SHP77 (cell line): ENCODE data around the gene RTP3.

Experiments used
- DNase-seq, 2 experiments: peaks; one replicate each; lab custom pipeline; 2025; lab: John Stamatoyannopoulos, UW

The RTP3 gene

DNA sequence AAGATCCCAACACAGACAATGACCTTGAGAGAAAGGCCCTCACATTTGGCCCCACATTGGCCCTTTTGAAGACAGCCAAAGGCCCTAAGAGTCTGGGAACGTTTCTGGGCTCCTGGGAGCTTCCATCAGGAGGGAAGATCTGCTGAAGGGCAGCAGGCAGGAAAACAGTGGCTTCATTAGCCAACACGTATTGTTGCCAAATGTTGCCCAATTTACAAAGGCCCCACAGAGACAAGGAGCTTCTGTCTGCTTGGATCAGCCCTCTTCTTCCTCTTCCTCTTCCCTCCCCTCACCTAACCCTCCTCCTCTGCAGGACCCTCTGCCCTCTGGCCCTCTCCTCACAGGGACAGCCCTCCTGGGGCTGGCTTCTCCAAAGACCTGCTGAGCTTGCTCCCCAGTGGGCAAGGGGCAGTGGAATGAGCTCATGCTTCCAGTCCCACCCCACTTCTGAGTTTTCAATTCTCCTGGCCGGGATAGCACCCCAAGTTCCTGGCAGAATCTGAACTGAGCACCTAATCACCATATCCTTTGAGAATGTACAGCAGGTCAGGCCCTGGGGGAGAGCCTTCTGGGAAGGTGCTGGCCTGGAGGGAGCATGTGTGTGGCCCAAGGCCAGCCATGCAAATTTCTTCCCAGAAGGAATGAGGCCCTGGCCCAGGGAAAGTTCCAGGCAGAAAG is 28.0 kb upstream of the RTP3 start:
- DNase-seq, result no peak

DNA sequence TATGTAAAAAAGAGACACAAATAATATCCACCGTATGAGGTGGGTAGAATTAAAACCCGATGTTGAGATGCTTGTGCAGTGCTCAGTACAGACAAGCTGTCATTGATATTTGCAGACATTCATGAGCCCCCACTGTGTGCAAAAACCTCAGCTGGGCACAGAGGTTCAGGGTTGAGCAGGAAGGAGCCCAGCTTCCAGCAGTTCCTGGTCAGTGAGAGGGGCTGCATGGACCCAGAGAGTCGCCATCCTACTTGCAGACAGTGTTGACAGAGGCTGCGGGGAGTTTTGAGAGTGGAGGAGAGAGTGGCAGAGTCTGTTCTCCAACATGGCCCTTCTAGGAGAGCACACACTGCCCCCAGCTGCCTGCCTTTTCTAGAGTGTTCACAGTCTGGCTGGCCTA is 26.9 kb upstream of the RTP3 start:
- no peak for DNase-seq

DNA sequence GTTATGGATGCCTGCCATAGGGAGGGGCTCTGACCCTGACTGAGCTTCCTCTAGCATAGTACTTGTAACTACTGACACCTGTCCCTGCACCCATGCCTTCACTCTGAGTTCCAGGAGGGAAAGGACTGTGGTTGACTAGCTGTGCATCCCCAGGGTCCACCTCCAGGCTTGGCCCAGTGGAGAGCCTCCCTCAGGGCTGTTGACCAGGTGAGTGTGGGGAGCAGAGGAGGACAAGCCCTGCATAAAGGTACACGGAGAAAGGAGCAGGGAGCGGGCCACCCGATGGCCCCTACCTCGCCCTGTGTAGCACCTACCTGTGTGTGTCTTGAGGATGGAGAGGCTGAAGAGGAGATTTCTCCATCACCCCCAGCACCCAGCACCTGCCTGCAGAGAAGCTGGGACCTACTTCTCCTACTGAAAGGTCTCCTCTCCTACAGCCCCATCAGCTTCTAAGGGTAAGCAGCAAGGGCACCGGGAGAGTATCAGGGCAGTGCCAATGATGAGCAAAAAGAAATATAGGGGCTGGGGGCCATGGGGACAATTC is 26.3 kb upstream of the RTP3 start:
- DNase-seq, result no peak

DNA sequence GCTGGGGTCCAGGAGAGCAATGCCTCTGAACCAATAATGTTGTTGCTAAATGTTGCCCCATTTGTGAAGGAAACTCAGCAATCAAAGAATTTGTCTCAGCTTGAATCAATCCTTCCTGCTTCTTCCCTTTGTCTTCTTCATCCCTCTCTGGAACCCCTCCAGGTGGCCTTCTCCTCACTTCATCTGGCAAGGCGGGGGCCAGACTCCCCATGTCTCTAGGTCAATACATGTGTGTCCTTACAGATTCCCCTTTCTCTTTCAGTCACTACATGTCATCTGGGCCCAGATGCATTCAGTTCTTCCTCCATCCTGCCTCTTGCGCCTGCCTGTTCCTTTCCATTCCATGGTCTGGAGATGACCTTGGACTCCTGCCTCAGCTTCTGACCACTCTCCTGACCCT is 25.0 kb upstream of the RTP3 start:
- DNase-seq, result no peak

DNA sequence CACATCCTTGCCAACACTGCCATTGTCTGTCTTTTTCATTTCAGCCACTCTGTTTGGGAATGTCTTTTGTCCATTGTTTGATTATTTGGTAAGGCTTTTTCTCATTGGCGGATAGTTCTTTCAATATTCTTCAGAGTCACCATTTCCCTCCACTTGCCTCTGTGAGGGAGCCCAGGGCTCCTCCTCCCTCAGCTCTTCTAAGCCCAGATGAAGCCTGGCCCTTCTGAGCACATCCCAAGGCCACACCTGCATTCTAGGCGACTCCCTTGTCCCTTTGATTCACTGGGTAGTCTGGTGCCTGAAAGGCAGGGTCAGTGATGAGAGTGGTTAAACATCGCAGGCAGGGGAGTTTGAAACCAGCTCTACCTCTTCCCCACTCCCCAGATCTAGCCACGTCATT is 20.6 kb upstream of the RTP3 start:
- DNase-seq, result no peak

DNA sequence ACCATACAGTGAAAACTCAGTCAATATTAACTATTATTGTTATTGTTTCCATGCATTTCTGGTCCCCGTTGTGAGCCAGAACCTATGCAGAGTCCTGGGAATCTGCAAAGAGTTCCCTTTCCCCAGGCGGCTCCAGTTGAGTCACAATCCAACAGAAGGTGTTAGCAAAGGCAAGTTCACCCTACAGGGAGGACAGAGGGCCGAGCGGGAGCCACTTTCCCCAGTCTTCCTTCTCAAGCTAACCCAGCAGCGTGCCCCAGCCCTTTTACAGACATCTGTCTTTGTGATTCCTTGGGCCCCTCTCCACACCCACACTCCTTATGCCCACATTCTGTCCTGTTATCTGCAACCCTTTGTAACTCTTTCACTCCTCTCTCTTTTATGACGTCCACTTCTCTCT is 20.0 kb upstream of the RTP3 start:
- DNase-seq, result no peak

DNA sequence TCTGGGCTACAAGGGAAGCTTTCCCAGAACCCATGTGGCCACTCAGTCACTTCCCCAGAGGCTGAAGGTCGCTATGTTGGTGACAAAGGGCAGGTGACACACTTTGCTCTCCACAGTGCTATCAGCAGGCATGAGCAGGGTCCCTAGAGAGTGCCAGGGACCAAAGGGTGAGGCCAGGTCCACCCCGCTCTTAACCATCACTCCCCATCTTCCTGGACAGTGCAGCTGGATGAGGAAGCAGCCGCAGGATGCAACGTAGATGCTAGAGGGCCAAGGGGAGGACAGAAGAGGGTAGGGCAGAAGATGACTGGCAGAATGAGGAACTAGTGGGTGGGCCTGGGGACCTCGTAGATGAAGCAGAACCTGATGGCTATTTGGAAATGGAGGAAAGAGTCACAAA is 19.4 kb upstream of the RTP3 start:
- no peak for DNase-seq

DNA sequence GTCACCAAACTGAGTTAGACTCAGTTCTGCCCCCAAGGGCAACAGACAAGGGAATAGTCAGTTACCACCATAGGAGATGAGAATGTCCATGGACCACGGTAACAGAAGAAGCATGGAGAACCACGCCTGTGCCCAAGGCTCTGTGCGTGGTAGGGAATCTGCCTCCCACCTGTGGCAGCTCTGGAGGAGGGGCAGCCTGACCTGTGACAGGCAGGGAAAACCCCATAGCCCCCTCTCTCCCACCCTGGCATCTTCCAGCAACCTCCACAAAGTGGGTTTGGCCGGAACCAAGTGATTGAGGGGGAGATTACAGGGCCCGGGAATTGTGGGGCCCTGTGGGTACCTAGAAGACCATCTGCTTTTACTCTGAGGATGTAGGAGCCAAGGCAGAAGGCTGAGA is 18.8 kb upstream of the RTP3 start:
- DNase-seq, result no peak

DNA sequence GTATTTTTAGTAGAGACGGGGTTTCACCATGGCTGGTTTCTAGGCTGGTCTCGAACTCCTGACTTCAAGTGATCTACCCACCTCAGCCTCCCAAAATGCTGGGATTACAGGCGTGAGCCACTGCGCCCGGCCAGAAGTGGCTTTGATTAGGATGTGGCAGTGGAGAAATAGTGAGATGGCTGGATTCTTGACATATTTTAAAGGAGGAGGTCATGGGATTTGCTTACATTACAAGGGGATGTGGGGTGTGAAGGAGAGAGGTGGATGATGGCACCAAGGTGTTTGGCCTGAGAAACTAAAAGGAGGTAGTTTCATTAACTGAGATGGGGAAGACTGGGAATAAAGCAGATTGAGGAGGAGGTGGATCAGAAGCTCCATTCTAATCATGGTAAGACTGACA is 18.1 kb upstream of the RTP3 start:
- DNase-seq, result no peak

DNA sequence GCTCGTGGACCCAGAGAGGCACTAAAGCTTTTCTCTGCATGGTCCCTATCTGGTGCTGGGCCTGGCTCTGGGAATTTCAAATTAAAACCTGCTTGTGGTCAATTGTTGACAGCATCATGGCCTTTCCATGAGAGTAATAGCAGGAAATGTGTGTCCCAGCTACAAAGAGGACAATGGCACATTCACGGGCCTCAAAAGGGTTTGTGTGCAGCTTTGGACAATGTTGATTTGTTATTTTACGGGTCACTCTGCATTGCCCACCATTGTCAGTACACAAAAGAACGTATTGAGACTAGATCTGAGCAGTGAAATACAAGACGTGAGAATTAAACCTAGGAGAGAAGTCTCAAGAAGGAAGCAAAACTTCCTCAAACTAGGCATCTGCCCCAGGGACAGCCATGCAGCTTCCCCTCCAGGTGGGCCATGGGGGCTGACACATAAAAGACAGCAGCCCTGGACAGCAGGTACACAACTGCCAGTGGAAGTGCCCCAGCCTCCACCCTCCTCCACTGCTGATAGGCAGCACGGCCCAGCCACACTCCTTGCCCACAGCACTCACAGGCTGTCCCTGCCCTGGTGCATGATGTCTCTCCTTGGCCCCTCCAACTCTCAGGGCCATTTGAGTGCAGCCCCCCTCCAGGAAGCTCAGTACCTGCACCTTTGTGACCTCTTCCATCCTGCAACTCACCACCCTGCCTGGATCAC is 17.1 kb upstream of the RTP3 start:
- DNase-seq, result no peak

DNA sequence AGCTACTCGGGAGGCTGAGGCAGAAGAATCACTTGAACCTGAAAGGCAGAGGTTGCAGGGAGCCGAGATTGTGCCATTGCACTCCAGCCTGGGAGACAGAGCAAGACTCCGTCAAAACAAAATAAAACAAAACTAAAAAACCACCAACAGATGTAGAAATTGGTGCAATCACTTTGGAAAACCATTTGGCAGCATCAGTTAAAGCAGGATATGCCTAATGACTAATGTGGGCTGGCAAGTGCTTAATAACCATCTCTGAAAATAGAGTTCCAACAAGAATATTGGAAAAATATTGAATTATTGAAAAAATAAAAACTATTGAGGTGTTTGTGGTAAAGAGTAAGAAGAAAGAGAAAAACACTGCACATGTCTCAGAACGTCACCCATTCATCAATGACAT is 16.1 kb upstream of the RTP3 start:
- no peak for DNase-seq

DNA sequence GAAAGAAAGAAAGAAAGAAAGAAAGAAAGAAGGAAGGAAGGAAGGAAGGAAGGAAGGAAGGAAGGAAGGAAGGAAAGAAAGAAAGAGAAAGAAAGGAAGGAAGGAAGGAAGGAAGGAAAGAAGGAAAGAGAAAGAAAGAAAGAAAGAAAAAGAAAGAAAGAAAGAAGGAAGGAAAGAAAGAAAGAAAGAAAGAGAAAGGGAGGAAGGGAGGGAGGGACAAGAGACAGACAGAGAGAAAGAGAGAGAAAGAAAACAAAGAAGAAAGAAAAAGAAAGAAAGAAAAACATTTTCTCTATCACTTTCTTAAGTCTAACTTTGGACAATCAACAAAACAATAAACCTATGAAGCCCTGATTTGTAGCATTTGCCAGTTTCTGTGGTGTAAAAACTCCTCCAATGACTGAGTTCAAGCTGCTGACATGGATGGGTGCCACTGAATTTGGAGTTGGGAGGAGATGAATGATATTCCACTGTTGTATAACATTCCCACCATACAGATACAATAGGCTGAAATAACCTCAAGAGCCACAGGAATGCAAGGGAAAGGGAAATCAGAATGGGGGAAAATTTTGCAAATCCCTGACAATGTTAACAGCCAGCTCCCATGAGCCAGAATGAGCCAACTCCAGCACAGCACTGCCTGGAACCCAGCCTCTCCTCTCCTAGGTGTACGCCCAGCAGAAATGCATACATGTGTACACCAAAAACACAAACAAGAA is 15.0 kb upstream of the RTP3 start:
- no peak for DNase-seq

DNA sequence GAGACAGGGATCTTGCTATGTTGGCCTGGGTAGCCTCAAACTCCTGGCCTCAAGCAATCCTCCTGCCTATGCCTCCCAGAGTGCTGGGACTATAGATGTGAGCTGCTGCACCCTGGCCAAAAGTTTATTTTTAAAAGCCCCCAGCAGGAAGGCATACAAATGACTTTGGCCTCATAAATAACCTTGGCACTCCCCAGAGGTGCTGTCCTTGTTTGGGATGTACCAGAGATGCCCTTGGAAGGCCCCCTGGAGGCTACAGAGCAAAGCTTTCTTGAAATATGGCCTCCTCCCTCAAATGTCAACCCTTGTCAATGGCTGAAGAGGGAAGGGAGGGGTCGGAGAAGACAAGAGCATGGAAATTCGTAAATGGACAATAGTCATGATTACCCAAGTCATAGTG is 14.0 kb upstream of the RTP3 start:
- no peak for DNase-seq

DNA sequence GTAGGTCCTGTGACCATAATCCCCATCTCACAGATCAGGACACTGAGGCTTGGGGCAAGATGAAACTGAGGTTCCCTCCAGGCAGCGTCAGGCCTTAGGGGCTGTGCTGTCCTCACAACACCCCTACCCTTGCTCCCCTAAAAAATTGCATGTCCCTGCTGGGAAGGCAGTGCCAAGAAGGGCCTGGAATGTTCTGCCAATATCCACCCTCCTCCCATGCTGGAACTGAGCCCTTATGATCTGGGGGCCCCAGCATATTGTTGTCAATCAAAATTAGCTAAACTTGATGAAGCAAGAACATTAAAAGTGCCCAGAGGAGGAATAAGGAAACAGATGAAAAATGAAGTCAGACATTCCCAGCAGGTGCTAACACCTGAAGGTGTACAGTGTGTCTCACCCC is 13.4 kb upstream of the RTP3 start:
- no peak for DNase-seq

DNA sequence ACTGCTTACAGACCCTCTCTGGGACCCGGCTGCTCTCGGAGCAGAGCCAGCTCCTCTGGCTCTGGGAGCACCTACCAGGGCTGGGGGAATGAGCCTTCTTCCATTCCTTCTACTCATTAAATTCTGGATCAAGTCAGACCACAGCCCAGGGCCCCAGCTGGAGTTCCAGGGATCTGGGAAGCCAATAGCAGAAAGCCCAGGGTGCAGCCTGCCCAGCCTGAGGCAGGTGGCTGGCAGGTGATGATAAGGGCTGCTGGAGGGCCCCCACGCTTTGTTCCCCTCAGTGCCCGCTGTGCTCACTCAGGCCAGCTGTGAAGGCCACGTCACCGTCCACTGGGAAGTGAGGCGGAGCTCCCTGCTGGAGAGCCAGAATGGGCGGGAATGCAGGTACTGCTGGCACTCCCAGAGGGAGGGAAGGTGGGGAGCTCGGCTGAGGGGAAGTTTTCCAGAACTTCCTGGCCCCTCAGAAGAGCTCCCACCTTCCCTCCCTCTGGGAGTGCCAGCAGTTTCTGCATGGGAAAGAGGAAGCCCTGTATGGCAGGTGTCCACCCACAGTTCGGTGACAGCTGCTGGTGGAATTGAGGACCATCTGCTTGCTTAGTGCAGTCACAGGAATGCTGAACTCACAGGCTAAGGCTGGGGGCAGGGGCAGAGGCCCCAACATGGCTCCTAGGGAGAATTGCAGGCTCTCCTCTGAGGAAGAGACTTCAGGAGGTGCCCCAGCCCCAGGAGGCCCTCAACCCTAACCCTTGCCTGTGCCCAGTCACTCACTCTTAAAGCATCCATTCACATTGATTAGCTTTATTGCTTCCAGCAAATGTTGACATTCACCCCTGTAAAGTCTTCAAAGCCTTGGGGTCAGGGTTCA is 12.6 kb upstream of the RTP3 start:
- DNase-seq, result peak; percentile 53 to 78

DNA sequence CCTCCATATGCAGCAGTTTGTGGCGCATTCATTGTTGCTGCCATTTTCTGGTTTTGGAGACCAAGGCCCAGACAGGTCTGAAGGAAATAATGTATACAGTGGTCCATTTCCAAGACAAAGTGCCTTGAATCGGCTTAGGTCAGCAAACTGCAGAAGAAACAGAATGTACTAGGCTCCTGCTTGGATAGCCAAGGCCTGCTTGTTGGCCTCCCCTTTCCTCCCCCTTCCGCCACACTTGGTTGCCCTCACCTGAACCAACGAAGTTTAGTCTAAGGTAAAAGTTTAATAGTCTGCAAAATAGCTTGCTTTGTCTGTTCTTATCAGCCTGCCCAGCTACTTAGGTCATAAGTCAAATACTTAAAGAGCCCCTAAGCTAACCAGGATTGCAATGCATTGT is 12.0 kb upstream of the RTP3 start:
- DNase-seq, result no peak

DNA sequence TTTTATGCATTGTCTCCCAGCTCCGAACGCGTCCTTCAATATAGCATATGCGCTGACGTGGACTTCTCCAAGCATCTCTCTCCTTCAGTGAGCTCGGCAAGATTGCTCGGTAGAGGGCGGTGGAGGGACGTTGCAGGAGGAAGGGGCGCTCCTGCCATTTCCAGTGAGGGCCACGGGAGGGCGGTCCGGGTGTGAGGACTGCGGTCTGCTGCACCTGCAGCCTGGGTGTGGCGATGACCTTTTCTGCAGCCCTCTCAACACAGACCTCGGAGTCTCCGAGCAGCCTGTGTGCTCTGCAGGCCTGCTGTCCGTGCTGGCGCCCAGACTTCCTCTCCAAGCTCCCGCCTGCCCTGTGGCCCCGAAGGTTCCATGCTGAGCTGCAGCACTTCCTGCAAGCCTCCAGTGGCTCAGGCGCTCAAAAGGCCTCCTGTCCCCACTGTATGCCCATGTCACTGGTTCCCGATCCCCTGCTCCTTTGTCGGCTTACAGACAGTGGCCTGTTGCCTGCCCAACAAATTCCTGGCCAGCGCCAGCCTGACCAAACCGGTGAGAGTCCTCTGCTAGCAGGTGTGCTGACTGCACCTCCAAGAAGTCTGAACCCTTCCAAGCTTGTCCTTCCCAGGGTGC is 8.9 kb upstream of the RTP3 start:
- DNase-seq, result peak; percentile 89 to 94

DNA sequence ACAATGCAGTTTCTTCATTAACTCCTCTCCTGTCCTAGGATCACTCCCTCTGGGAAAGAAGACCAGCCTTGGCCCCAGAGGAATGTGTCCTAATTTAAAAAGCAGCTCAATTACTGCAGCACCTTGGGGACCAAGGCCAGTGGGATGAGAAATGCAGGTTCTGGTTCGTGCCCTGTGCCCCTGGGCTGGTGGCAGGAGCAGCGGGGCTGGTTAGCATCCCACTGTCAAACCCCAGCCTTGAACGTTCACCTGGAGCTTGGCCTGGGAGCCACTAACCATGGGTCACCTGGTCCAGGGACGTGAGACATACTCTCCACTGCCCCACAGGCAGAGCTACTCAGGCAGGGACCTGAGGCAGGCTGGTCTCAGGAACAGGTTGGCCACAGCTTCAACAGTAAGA is 8.4 kb upstream of the RTP3 start:
- no peak for DNase-seq

DNA sequence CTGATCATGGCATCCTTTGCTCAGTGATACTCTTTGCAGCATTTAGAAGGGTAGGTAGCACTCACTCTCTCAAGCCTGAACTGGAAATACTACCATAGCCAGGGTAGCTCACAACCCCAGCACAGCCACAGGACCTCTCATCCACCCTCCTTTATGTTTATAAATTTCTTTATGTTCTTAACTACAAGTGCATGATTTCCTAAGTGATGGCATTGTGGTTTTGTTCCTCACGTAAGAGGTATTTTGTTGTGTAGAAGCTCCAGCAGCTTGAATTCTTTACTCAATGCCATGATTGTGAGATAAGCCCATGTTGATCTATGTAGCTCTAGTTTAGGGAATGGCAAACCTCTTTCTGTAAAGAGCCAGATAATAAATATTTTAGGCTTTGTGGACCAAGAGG is 7.9 kb upstream of the RTP3 start:
- DNase-seq, result no peak

DNA sequence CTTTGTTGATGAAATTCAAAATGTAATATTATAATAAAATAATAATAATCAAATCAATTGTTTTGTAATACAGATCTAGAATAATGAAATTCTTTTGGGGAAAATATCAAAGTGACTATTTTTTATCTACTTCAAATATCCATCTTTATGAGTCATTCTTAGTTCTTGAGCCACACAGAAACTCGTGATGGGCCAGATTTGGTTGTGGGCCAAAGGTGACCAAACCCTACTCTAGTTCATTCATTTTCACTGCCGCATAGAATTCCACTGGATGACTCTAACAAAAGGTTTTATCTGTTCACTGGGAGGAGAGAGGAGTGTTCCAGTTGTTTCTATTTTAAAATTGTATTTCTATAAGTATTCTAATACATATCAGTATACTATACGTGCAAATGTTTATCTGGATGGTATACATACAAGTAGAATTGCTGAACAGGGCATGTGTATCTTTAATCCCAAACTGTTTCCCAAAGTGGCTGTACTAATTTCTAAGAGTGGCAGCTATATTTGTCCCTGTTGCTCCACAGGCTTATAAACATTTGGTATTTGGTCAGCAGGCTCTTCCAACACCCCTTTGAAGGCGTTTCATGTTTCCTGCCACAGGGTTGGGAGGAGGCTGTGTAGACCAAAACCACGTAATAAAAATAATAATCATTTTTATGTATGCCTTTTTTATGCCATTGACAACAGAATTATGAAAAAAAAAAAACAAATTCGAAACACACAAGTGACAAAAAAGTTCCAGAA is 7.3 kb upstream of the RTP3 start:
- DNase-seq, result no peak
